Neural progenitor cell (in vitro differentiated cells): ENCODE results near the gene SLC9C2. TPM values are rescaled to one million over a fixed set of nuclear protein-coding genes. Genes with fewer than 3 reads are reported as not detected.
"Not testable (repeated sequence)": the region's sequence is repeated elsewhere in the genome, so short reads cannot be mapped to it uniquely, and the experiment has no call there.

Experiments
- DNase-seq: peaks from one replicate; pipeline ENCODE4 v3.0.0-alpha.2; 2016; ENCODE audit warnings: low spot score
- H2AFZ ChIP-seq: fragments of 200-600 bp; sonication (generic); replicated peaks from 2 replicates; pipeline ENCODE4 v1.6.1; 2016; ENCODE audit warnings: antibody characterized with exemption
- H3F3A ChIP-seq: fragments of 200-600 bp; sonication (generic); 2 replicates; pipeline ENCODE4 v1.6.1; 2016; ENCODE audit warnings: antibody characterized with exemption, low read depth
- H3K27ac ChIP-seq: fragments of 200-600 bp; sonication (generic); 2 replicates; pipeline ENCODE4 v1.5.1; 2016; ENCODE audit warnings: mild to moderate bottlenecking
- H3K27me3 ChIP-seq: fragments of 200-600 bp; sonication (generic); 2 replicates; pipeline ENCODE4 v1.6.1; 2016; ENCODE audit warnings: mild to moderate bottlenecking, moderate library complexity
- H3K36me3 ChIP-seq: fragments of 200-600 bp; sonication (generic); 2 replicates; pipeline ENCODE4 v1.5.1; 2016
- H3K4me1 ChIP-seq: fragments of 200-600 bp; sonication (generic); 2 replicates; pipeline ENCODE4 v1.6.1; 2016; ENCODE audit warnings: mixed run types
- H3K4me2 ChIP-seq: fragments of 200-600 bp; sonication (generic); 2 replicates; pipeline ENCODE4 v1.6.1; 2016
- H3K4me3 ChIP-seq: fragments of 200-600 bp; sonication (generic); 2 replicates; pipeline ENCODE4 v1.5.1; 2016
- H3K79me2 ChIP-seq: fragments of 200-600 bp; sonication (generic); 2 replicates; pipeline ENCODE4 v1.6.1; 2016; ENCODE audit warnings: low read depth
- H3K9ac ChIP-seq: fragments of 200-600 bp; sonication (generic); 2 replicates; pipeline ENCODE4 v1.6.1; 2016
- H3K9me3 ChIP-seq: fragments of 200-600 bp; sonication (generic); 2 replicates; pipeline ENCODE4 v1.5.1; 2016; ENCODE audit warnings: low read depth
- H4K20me1 ChIP-seq: fragments of 200-600 bp; sonication (generic); 2 replicates; pipeline ENCODE4 v1.6.1; 2016; ENCODE audit warnings: low read depth
- H3K27ac Mint-ChIP-seq: 3 replicates; pipeline ENCODE4 v1.8.0; 2021; ENCODE audit warnings: mixed read lengths
- H3K27me3 Mint-ChIP-seq: 2 replicates; pipeline ENCODE4 v1.8.0; 2022; ENCODE audit warnings: low read depth, mild to moderate bottlenecking, inconsistent platforms, moderate library complexity, mixed read lengths; ENCODE audit not compliant: insufficient read depth
- H3K36me3 Mint-ChIP-seq: 3 replicates; pipeline ENCODE4 v1.8.0; 2021; ENCODE audit warnings: mixed read lengths
- H3K4me1 Mint-ChIP-seq: 3 replicates; pipeline ENCODE4 v1.8.0; 2021; ENCODE audit warnings: mixed read lengths
- H3K4me3 Mint-ChIP-seq: 3 replicates; pipeline ENCODE4 v1.8.0; 2021; ENCODE audit warnings: mild to moderate bottlenecking, moderate library complexity, mixed read lengths
- H3K9me3 Mint-ChIP-seq: 3 replicates; pipeline ENCODE4 v1.8.0; 2020; ENCODE audit warnings: mixed read lengths
- CTCF ChIP-seq: fragments of 200-600 bp; sonication (generic); IDR thresholded peaks from 2 replicates; pipeline ENCODE4 v1.5.1; 2017; ENCODE audit warnings: antibody characterized with exemption, mild to moderate bottlenecking
- EZH2 ChIP-seq: fragments of 200-600 bp; sonication (generic); IDR thresholded peaks from 2 replicates; pipeline ENCODE4 v1.6.1; 2017; ENCODE audit warnings: antibody characterized with exemption, mild to moderate bottlenecking, moderate library complexity
- EZH2phosphoT487 ChIP-seq: fragments of 200-600 bp; sonication (generic); IDR thresholded peaks from 2 replicates; pipeline ENCODE4 v1.6.1; 2017; ENCODE audit warnings: antibody characterized with exemption
- total RNA-seq: library from RNA; depleted of rRNA; stranded (reverse); fragments of >200 nt; gene quantifications from 2 replicates; pipeline ENCODE4 v1.2.3, GENCODE V29; 2015; ENCODE audit warnings: low replicate concordance

SLC9C2 gene
- total RNA-seq, 1 donor from 2014 or later, result not detected

- peaks cover 28% of the 10 kb centered on the region for H3K4me1 ChIP-seq
- Mint-ChIP-seq H3K27ac (no peak overlapping the region), H3K27me3 (no peaks in the 10 kb centered on the region), H3K9me3 (peaks cover 2% of the 10 kb centered on the region), H3K4me1 (peaks cover 20% of the 10 kb centered on the region), H3K4me3 (no peak overlapping the region), H3K36me3 (no peaks in the 10 kb centered on the region)
- H3K27me3 ChIP-seq, result no peaks in the 10 kb centered on the region
- H3K79me2 ChIP-seq, result no peaks in the 10 kb centered on the region
- H3K9me3 ChIP-seq, result no peaks in the 10 kb centered on the region
- no peak overlapping the region for H3K27ac ChIP-seq
- no peak for DNase-seq
- H3K36me3 ChIP-seq, result no peaks in the 10 kb centered on the region
- H3K9ac ChIP-seq, result no peak overlapping the region
- H3F3A ChIP-seq, result peaks cover 13% of the 10 kb centered on the region
- H3K4me3 ChIP-seq, result no peak overlapping the region
- no peaks in the 10 kb centered on the region for H4K20me1 ChIP-seq
- no peak overlapping the region for H2AFZ ChIP-seq
- TF ChIP-seq CTCF, result no peak
- no peak overlapping the region for H3K4me2 ChIP-seq
Observed at GRCh38 chr1:173523329-173523728, 79.5 kb downstream of the SLC9C2 start.

GRCh38 chr1:173520799-173521198 lies 82.1 kb downstream of the SLC9C2 start:
- Histone ChIP-seq H3K4me1 (peaks cover 25% of the 10 kb centered on the region), H3F3A (peaks cover 20% of the 10 kb centered on the region), H3K36me3 (no peaks in the 10 kb centered on the region), H3K4me2 (no peak overlapping the region), H3K9ac (no peak overlapping the region), H4K20me1 (no peaks in the 10 kb centered on the region), H3K4me3 (no peak overlapping the region), H3K79me2 (no peaks in the 10 kb centered on the region), H2AFZ (peak overlapping the region; percentile 72), H3K27ac (peak overlapping the region; percentile 22), H3K27me3 (no peaks in the 10 kb centered on the region), H3K9me3 (peaks cover 5% of the 10 kb centered on the region)
- TF ChIP-seq CTCF (no peak), EZH2 (no peak), EZH2phosphoT487 (no peak)
- Mint-ChIP-seq H3K27me3 (peaks cover 4% of the 10 kb centered on the region), H3K4me1 (peaks cover 21% of the 10 kb centered on the region), H3K4me3 (no peak overlapping the region), H3K36me3 (no peaks in the 10 kb centered on the region), H3K27ac (no peak overlapping the region), H3K9me3 (peaks cover 4% of the 10 kb centered on the region)
- DNase-seq, result no peak

GRCh38 chr1:173514503-173514902 lies 88.4 kb downstream of the SLC9C2 start:
- not testable (repeated sequence) for H3K27ac Mint-ChIP-seq, H3K9ac ChIP-seq, H3K4me3 ChIP-seq, H3K27me3 Mint-ChIP-seq, H3K36me3 ChIP-seq, DNase-seq, H3K4me2 ChIP-seq, H3K36me3 Mint-ChIP-seq, H3K27ac ChIP-seq, H3K79me2 ChIP-seq, H3K9me3 ChIP-seq, H2AFZ ChIP-seq, H3K27me3 ChIP-seq, H4K20me1 ChIP-seq
- H3K4me3 Mint-ChIP-seq, result peak overlapping the region; percentile 33
- peaks cover 34% of the 10 kb centered on the region for H3K4me1 Mint-ChIP-seq
- Histone ChIP-seq H3K4me1 (peaks cover 14% of the 10 kb centered on the region), H3F3A (peaks cover 19% of the 10 kb centered on the region)
- H3K9me3 Mint-ChIP-seq, result peaks cover 41% of the 10 kb centered on the region

GRCh38 chr1:173509797-173510196 lies 93.1 kb downstream of the SLC9C2 start:
- no peak for DNase-seq
- Histone ChIP-seq H3F3A (no peaks in the 10 kb centered on the region), H3K27ac (no peak overlapping the region), H2AFZ (no peak overlapping the region), H4K20me1 (no peaks in the 10 kb centered on the region), H3K4me2 (no peak overlapping the region), H3K9ac (no peak overlapping the region), H3K36me3 (no peaks in the 10 kb centered on the region), H3K27me3 (no peaks in the 10 kb centered on the region), H3K9me3 (no peaks in the 10 kb centered on the region), H3K4me3 (no peak overlapping the region), H3K79me2 (no peaks in the 10 kb centered on the region), H3K4me1 (peaks cover 10% of the 10 kb centered on the region)
- Mint-ChIP-seq H3K9me3 (peaks cover 30% of the 10 kb centered on the region), H3K4me1 (peaks cover 41% of the 10 kb centered on the region), H3K4me3 (no peak overlapping the region), H3K27ac (no peak overlapping the region), H3K36me3 (peaks cover 9% of the 10 kb centered on the region), H3K27me3 (peaks cover 3% of the 10 kb centered on the region)
- no peak for TF ChIP-seq CTCF
- no peak for TF ChIP-seq EZH2phosphoT487
- TF ChIP-seq EZH2, result no peak
